ENCODE data around the gene PRR7.

The PRR7 gene

DNA sequence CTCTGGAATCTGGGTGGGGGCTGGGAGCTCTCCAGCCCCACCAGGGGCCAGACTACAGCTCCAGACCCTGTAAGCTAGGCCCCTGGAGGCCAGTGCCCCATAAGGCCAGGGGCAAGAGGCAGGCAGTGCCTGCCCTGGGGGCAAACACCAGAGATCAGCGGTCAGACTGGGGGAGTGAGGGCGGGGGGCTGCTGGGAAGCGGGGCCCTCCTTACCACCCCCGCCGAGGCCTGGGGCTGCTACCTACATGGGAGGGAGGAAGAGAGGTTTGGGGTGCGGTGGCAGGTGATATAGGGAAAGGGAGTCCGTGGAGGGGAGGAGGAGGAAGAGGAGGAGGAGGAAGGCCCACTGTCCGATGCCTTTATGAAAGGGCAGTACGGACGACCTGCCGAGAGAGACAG, 12.7 kb downstream of the PRR7 start:
- H3K4me3 ChIP-seq (ENCODE audit: low read depth, low read length): no peak overlapping the region
- no peak for DNase-seq (ENCODE audit: low read depth)
- TF ChIP-seq, protein P1, sequence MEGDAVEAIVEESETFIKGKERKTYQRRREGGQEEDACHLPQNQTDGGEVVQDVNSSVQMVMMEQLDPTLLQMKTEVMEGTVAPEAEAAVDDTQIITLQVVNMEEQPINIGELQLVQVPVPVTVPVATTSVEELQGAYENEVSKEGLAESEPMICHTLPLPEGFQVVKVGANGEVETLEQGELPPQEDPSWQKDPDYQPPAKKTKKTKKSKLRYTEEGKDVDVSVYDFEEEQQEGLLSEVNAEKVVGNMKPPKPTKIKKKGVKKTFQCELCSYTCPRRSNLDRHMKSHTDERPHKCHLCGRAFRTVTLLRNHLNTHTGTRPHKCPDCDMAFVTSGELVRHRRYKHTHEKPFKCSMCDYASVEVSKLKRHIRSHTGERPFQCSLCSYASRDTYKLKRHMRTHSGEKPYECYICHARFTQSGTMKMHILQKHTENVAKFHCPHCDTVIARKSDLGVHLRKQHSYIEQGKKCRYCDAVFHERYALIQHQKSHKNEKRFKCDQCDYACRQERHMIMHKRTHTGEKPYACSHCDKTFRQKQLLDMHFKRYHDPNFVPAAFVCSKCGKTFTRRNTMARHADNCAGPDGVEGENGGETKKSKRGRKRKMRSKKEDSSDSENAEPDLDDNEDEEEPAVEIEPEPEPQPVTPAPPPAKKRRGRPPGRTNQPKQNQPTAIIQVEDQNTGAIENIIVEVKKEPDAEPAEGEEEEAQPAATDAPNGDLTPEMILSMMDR (IDR thresholded peaks at IDR 0.05; ENCODE audit: control insufficient read depth, extremely low read depth, insufficient read depth): no peak

DNA sequence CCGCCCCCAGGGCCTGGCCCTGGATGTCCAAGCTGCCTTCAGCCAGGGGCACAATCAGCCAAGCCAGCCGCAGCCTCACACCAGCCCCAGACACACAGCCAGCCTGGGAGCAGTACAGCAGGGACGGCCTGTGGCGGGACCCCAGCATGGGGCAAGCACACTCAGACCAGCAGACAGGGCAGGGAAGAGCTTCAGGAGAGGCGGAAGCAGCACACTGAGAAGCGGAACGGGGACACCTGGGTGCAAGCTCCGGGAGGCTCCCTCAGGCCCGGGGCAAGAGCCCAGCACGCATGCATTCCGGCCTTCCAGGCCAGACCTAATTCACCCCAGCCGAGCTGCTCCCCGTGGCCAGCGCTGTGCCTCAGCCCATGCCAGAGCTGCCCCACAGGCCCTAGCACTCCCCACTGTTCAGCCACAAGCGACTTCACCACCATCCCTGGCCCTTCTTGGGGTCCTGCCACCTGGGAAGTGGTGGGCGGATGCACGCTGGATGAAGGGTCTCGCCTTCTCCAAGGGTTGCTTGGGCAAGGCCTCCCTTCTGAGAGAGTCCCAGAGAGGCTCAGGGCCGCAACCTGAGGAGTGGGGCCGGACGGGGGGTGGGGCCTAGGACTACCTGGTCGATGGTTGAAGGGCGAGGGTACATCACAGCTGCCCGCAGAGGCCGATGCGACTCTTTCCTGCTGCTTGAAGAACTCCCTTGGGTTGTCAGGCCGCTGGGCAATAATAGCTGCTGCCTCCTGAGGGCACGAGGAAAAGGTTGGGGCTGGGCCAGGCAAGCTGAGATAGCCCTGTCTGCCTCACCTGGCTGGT, 13.4 kb downstream of the PRR7 start:
- TF ChIP-seq, protein P1 (IDR thresholded peaks at IDR 0.05; ENCODE audit: control insufficient read depth, extremely low read depth, insufficient read depth): no peak
- no peak overlapping the region for H3K4me3 ChIP-seq (ENCODE audit: low read depth, low read length)
- DNase-seq (ENCODE audit: low read depth): no peak

DNA sequence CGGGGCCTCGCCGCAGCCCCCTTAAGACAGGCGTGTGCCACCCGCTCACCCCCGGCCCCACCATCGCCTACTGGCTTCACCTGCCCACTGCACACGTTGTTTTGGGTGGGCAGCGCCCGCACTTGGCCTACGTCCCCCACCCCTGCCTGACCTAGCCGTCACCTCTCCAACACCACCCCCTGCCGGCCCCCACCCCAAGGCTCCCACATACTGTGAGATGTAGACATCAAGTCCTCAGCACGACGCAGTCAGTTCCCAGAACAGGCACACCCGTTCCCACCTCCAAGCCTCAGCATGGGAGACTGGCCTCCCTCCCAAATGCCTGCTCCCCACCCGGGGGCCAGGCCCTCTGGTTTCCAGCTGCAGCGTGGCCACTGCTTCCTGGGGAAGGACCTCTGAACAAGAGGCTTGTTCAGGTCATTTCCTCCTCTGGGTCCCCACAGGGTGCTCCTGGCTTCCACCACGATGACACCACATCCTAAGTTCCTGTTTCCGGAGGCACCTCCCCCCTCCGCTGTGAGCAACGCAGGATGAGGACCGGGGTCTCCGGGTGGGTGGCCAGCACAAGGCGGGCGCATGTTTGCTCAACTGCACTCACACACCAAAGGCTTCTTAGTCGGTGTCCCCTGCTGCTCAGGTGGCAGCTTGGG, 15.5 kb downstream of the PRR7 start:
- DNase-seq (ENCODE audit: low read depth): no peak
- TF ChIP-seq, protein P1 (IDR thresholded peaks at IDR 0.05; ENCODE audit: control insufficient read depth, extremely low read depth, insufficient read depth): no peak
- H3K4me3 ChIP-seq (ENCODE audit: low read depth, low read length): no peak overlapping the region

DNA sequence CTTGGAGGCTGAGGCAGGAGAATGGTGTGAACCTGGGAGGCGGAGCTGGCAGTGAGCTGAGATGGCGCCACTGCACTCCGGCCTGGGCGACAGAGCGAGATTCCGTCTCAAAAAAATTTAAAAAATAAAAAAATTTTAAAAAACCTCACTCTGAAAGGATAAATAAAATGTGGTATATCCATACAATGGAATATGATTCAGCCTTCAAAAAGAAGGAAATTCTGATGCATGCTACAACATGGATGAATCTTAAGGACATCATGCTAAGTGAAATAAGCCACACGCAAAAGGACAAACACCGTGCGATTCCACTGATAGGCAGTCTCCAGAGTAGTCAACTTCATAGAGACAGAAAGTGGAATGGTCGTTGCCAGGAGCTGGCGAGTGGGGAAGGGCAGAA, 18.4 kb downstream of the PRR7 start:
- TF ChIP-seq, protein P1 (IDR thresholded peaks at IDR 0.05; ENCODE audit: control insufficient read depth, extremely low read depth, insufficient read depth): no peak
- H3K4me3 ChIP-seq (ENCODE audit: low read depth, low read length): no peak overlapping the region
- no peak for DNase-seq (ENCODE audit: low read depth)

DNA sequence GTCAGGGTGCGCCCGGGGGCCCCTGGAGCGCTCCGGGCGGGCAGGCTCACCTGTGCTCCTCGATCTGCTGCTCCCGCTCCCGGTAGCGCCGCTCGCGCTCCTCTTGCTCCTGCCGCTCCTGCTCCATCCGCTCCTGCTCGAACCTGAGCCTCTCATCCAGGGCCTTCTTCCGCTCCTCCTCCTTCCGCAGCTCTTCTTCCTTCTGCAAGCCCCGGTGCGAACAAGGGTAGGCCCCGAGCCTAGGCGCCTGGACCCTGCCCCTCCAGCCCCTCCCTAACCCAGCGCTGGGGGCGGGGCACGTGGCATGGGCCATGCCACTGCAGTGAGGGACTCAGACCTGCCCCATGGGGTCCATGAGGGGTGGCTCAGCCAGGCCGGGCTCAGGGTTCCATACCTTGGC, 20.2 kb downstream of the PRR7 start:
- TF ChIP-seq, protein P1 (IDR thresholded peaks at IDR 0.05; ENCODE audit: control insufficient read depth, extremely low read depth, insufficient read depth): no peak
- DNase-seq (ENCODE audit: low read depth): no peak
- no peak overlapping the region for H3K4me3 ChIP-seq (ENCODE audit: low read depth, low read length)

DNA sequence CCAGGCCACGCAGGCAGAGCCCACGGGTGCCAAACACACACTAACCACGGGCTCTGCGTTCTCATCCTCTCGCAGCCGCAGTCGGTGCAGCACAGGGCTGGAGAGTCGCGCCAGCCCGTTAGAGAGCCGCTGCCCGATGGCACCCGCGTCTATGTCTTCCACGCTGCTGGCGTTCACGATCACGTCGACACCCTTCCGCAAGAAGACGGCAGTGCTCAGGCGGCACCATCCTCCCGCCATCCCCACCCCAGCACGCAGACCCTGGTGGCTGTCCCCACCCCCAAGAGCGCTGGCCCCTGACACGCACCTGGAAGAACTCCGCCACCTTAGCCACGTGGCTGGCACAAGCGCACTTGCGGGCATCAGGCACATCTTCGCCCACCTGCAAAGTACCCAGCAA, 20.8 kb downstream of the PRR7 start:
- no peak overlapping the region for H3K4me3 ChIP-seq (ENCODE audit: low read depth, low read length)
- no peak for DNase-seq (ENCODE audit: low read depth)

More for the DNA sequence above, 20.8 kb downstream of the PRR7 start:
- TF ChIP-seq, protein P1 (IDR thresholded peaks at IDR 0.05; ENCODE audit: control insufficient read depth, extremely low read depth, insufficient read depth): no peak

All from LNCaP clone FGC (cell line).